ENCODE measurements around the gene OR13H1. TPM values are rescaled to one million over a fixed set of nuclear protein-coding genes. Genes with fewer than 3 reads are reported as not detected.
"Not testable (repeated sequence)": the region's sequence is repeated elsewhere in the genome, so short reads cannot be mapped to it uniquely, and the experiment has no call there.

The OR13H1 gene, protein sequence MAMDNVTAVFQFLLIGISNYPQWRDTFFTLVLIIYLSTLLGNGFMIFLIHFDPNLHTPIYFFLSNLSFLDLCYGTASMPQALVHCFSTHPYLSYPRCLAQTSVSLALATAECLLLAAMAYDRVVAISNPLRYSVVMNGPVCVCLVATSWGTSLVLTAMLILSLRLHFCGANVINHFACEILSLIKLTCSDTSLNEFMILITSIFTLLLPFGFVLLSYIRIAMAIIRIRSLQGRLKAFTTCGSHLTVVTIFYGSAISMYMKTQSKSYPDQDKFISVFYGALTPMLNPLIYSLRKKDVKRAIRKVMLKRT
- not detected for polyA plus RNA-seq

DNA sequence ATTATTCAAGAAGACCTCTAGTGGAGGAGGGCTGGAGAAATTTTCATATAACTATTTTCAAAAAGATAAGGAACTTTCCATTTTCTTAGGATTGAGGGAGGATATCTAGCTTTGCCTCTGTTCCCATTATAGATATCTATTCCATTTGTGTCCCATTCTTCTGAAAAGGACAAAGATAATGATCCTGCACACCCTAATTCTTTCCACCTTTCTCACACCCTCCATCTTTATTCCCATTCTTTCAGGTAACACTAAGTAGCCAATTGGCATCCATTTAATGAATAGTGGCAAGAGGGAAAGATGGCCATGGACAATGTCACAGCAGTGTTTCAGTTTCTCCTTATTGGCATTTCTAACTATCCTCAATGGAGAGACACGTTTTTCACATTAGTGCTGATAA lies at the start of gene OR13H1:
TSS of gene OR13H1 (plus strand) at position 301 of the 400 bp plus-strand sequence. CDS start at position 301, 0 bp downstream.
- 46 to 53% methylated on average over 1 of the region's 1 CpG for WGBS, 2 donors
- no peak within 1 kb of the TSS for H3K27ac ChIP-seq (ENCODE audit: low read depth in 2 of 2, low read length in 1 of 2)
- H3K4me3 ChIP-seq (ENCODE audit: low read depth in 1 of 2, low read length in 2 of 2), result no peak within 1 kb of the TSS
- H3K27me3 ChIP-seq (ENCODE audit: control insufficient read depth in 1 of 2, insufficient read depth in 2 of 2, low read length in 2 of 2), result peaks cover 0 to 4% of the 10 kb centered on the region in 2 donors
- no peaks in the 10 kb centered on the region for H3K9me3 ChIP-seq (ENCODE audit: control insufficient read depth in 2 of 2, insufficient read depth in 1 of 2, low read depth in 1 of 2, low read length in 1 of 2)
- H3K36me3 ChIP-seq (ENCODE audit: control insufficient read depth in 2 of 2, insufficient read depth in 2 of 2, low read length in 1 of 2), result no peaks in the 10 kb centered on the region
- no peaks in the 10 kb centered on the region for H3K4me1 ChIP-seq (ENCODE audit: control insufficient read depth in 2 of 2, insufficient read depth in 2 of 2, low read length in 1 of 2)

DNA sequence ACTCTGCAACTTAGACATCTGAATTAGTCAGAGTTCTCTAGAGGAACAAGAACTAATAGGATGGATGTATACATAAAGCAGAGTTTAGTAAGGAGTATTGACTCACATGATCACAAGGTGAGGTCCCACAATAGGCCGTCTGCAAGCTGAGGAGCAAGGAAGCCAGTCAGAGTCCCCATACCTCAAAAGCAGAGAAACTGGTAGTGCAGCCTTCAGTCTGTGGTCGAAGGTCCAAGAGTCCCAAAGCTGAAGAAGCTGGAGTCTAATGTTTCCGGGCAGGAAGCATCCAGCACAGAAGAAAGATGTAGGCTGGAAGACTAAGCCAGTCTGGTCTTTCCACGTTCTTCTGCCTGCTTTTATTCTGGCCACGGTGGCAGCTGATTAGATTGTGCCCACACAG lies 42.3 kb upstream of the OR13H1 start:
- H3K4me1 ChIP-seq (ENCODE audit: control insufficient read depth in 2 of 2, insufficient read depth in 2 of 2, low read length in 1 of 2); H3K4me3 ChIP-seq (ENCODE audit: low read depth in 1 of 2, low read length in 2 of 2); H3K27ac ChIP-seq (ENCODE audit: low read depth in 2 of 2, low read length in 1 of 2); H3K36me3 ChIP-seq (ENCODE audit: control insufficient read depth in 2 of 2, insufficient read depth in 2 of 2, low read length in 1 of 2); H3K9me3 ChIP-seq (ENCODE audit: control insufficient read depth in 2 of 2, insufficient read depth in 1 of 2, low read depth in 1 of 2, low read length in 1 of 2); H3K27me3 ChIP-seq (ENCODE audit: control insufficient read depth in 1 of 2, insufficient read depth in 2 of 2, low read length in 2 of 2): not testable (repeated sequence)
- 59 to 67% methylated on average over 5 of the region's 5 CpGs for WGBS, 2 donors

DNA sequence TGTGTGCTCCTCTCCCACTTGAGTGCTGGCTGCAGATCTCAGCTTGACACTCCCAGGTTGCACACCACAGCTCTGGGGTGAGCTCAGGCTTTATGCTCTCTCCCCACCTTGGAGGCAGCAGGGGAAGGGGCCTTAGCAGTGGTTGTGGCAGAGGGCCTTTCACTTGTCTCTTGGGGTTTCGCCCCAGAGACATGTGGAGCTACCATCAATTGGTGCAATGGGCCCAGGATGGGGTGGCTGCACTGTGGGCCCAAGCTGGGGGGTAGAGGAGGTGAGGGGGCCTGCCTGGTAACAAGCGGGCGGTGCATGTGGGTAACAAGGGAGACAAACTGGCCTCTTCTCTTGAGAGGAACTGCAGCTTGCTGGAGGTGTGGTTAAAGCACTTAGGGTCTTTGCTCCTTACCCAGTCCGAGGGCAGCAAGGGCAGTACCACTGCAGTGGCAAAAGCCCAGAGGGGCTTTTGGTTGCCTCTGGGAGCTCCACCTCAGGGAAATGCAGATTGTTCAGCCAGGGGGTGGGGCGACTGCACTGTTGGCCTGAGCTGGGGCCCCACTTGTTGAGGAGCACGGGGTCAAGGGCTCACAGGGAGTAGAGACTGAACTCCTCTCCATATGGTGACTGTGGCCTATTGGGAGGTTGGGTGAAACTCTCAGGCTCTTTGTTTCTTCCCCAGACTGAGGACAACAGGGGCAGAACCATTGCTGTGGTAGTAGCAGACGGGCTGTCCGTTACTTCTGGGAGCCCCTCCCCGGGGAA lies 30.5 kb upstream of the OR13H1 start:
- H3K36me3 ChIP-seq (ENCODE audit: control insufficient read depth in 2 of 2, insufficient read depth in 2 of 2, low read length in 1 of 2), result no peaks in the 10 kb centered on the region
- 75 to 88% methylated on average over 8 to 9 of the region's 9 CpGs for WGBS, 2 donors
- peaks cover 0 to 2% of the 10 kb centered on the region in 2 donors for H3K9me3 ChIP-seq (ENCODE audit: control insufficient read depth in 2 of 2, insufficient read depth in 1 of 2, low read depth in 1 of 2, low read length in 1 of 2)

DNA sequence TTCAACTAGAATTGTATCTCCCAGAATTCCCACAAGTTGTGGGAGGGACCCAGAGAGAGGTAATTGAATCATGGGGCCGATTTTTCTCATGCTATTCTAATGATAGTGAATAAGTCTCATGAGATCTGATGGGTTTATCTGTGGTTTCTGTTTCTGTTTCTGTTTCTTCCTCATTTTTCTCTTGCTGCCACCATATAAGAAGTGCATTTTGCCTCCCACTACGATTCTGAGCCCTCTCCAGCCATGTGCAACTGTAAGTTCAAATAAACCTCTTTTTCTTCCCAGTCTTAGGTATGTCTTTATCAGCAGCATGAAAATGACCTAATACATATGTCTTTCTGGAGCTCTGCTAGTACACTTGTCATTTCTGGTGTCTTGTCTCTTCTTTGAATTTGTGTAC lies 22.1 kb upstream of the OR13H1 start:
- no peak overlapping the region for H3K4me3 ChIP-seq (ENCODE audit: low read depth in 1 of 2, low read length in 2 of 2)

More for the DNA sequence above, 30.5 kb upstream of the OR13H1 start:
- Histone ChIP-seq H3K27me3 (ENCODE audit: control insufficient read depth in 1 of 2, insufficient read depth in 2 of 2, low read length in 2 of 2) (no peaks in the 10 kb centered on the region), H3K27ac (ENCODE audit: low read depth in 2 of 2, low read length in 1 of 2) (no peak overlapping the region), H3K4me3 (ENCODE audit: low read depth in 1 of 2, low read length in 2 of 2) (no peak overlapping the region), H3K4me1 (ENCODE audit: control insufficient read depth in 2 of 2, insufficient read depth in 2 of 2, low read length in 1 of 2) (no peaks in the 10 kb centered on the region)

DNA sequence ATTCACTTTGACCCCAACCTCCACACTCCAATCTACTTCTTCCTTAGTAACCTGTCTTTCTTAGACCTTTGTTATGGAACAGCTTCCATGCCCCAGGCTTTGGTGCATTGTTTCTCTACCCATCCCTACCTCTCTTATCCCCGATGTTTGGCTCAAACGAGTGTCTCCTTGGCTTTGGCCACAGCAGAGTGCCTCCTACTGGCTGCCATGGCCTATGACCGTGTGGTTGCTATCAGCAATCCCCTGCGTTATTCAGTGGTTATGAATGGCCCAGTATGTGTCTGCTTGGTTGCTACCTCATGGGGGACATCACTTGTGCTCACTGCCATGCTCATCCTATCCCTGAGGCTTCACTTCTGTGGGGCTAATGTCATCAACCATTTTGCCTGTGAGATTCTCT lies 344 bp downstream of the OR13H1 start:
- Histone ChIP-seq H3K9me3 (ENCODE audit: control insufficient read depth in 2 of 2, insufficient read depth in 1 of 2, low read depth in 1 of 2, low read length in 1 of 2) (no peaks in the 10 kb centered on the region), H3K4me1 (ENCODE audit: control insufficient read depth in 2 of 2, insufficient read depth in 2 of 2, low read length in 1 of 2) (no peaks in the 10 kb centered on the region), H3K4me3 (ENCODE audit: low read depth in 1 of 2, low read length in 2 of 2) (no peak overlapping the region), H3K27me3 (ENCODE audit: control insufficient read depth in 1 of 2, insufficient read depth in 2 of 2, low read length in 2 of 2) (peaks cover 0 to 4% of the 10 kb centered on the region in 2 donors), H3K36me3 (ENCODE audit: control insufficient read depth in 2 of 2, insufficient read depth in 2 of 2, low read length in 1 of 2) (no peaks in the 10 kb centered on the region), H3K27ac (ENCODE audit: low read depth in 2 of 2, low read length in 1 of 2) (no peak overlapping the region)
- WGBS, 2 donors, result 68 to 74% methylated on average over 4 of the region's 4 CpGs

More for the DNA sequence above, 22.1 kb upstream of the OR13H1 start:
- WGBS, 2 donors, result 47 to 53% methylated on average over 2 of the region's 2 CpGs
- H3K27me3 ChIP-seq (ENCODE audit: control insufficient read depth in 1 of 2, insufficient read depth in 2 of 2, low read length in 2 of 2), result no peaks in the 10 kb centered on the region
- no peak overlapping the region for H3K27ac ChIP-seq (ENCODE audit: low read depth in 2 of 2, low read length in 1 of 2)
- H3K36me3 ChIP-seq (ENCODE audit: control insufficient read depth in 2 of 2, insufficient read depth in 2 of 2, low read length in 1 of 2), result no peaks in the 10 kb centered on the region
- no peaks in the 10 kb centered on the region for H3K4me1 ChIP-seq (ENCODE audit: control insufficient read depth in 2 of 2, insufficient read depth in 2 of 2, low read length in 1 of 2)
- H3K9me3 ChIP-seq (ENCODE audit: control insufficient read depth in 2 of 2, insufficient read depth in 1 of 2, low read depth in 1 of 2, low read length in 1 of 2), result no peaks in the 10 kb centered on the region

DNA sequence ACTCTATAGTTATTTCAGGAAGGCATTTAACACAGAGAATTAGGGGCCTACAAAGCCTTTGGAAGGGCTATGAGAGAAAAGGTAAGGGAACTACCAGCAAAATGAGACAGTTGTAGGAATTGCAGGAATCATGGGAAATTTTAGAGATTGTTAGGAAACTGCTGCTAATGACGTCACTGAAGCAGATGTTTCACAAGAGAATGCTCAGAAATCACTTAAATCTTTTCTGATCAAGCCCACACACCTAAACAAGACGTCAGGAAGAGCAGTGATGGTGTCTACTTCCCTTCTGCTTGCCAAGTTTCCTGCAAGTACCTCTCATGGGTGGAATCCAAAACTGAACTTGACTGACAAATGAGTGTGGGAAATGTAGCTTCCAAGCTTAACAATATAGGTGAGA lies 5.1 kb downstream of the OR13H1 start:
- H3K9me3 ChIP-seq (ENCODE audit: control insufficient read depth in 2 of 2, insufficient read depth in 1 of 2, low read depth in 1 of 2, low read length in 1 of 2), result no peaks in the 10 kb centered on the region
- peaks cover 0 to 3% of the 10 kb centered on the region in 2 donors for H3K27me3 ChIP-seq (ENCODE audit: control insufficient read depth in 1 of 2, insufficient read depth in 2 of 2, low read length in 2 of 2)
- no peaks in the 10 kb centered on the region for H3K4me1 ChIP-seq (ENCODE audit: control insufficient read depth in 2 of 2, insufficient read depth in 2 of 2, low read length in 1 of 2)
- H3K36me3 ChIP-seq (ENCODE audit: control insufficient read depth in 2 of 2, insufficient read depth in 2 of 2, low read length in 1 of 2), result no peaks in the 10 kb centered on the region
- no peak overlapping the region for H3K27ac ChIP-seq (ENCODE audit: low read depth in 2 of 2, low read length in 1 of 2)
- 18 to 30% methylated on average over 2 of the region's 2 CpGs for WGBS, 2 donors
- no peak overlapping the region for H3K4me3 ChIP-seq (ENCODE audit: low read depth in 1 of 2, low read length in 2 of 2)

DNA sequence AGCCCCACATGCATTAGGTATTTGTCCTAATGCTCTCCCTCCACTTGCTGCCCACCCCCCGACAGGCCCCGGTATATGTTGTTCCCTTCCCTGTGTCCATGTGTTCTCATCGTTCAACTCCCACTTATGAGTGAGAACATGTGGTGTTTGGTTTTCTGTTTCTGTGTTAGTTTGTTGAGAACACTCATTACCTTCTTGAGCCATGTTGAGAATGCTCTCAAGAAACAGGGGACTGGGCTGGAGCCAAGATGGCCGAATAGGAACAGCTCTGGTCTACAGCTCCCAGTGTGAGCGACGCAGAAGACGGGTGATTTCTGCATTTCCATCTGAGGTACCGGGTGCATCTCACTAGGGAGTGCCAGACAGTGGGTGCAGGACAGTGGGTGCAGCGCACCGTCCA lies 8.6 kb downstream of the OR13H1 start:
- WGBS, 2 donors, result 83 to 87% methylated on average over 10 of the region's 10 CpGs
- H3K27ac ChIP-seq (ENCODE audit: low read depth in 2 of 2, low read length in 1 of 2); H3K4me3 ChIP-seq (ENCODE audit: low read depth in 1 of 2, low read length in 2 of 2); H3K9me3 ChIP-seq (ENCODE audit: control insufficient read depth in 2 of 2, insufficient read depth in 1 of 2, low read depth in 1 of 2, low read length in 1 of 2); H3K27me3 ChIP-seq (ENCODE audit: control insufficient read depth in 1 of 2, insufficient read depth in 2 of 2, low read length in 2 of 2); H3K36me3 ChIP-seq (ENCODE audit: control insufficient read depth in 2 of 2, insufficient read depth in 2 of 2, low read length in 1 of 2); H3K4me1 ChIP-seq (ENCODE audit: control insufficient read depth in 2 of 2, insufficient read depth in 2 of 2, low read length in 1 of 2): not testable (repeated sequence)

DNA sequence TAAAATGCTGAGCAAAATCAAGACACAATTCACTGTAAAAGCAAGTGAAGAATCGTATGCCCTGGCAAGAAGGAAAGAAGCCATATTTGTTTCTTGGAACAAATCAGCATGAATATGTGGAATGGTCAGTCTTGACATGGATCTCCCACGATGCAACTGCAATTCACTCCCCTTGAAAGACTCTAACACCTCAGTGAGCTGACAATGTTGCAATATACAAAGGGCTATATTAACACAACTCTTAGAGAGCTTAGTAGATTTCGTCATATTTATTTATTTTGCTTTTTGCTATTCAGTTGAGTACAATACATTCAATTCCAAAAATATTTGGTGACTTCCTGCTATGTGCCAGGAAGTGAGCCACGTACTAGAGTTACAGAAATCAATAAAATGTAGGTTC lies 14.7 kb downstream of the OR13H1 start:
- no peaks in the 10 kb centered on the region for H3K9me3 ChIP-seq (ENCODE audit: control insufficient read depth in 2 of 2, insufficient read depth in 1 of 2, low read depth in 1 of 2, low read length in 1 of 2)
- H3K36me3 ChIP-seq (ENCODE audit: control insufficient read depth in 2 of 2, insufficient read depth in 2 of 2, low read length in 1 of 2), result no peaks in the 10 kb centered on the region
- H3K4me3 ChIP-seq (ENCODE audit: low read depth in 1 of 2, low read length in 2 of 2), result no peak overlapping the region
- WGBS, 2 donors, result 67 to 68% methylated on average over 4 of the region's 4 CpGs
- H3K4me1 ChIP-seq (ENCODE audit: control insufficient read depth in 2 of 2, insufficient read depth in 2 of 2, low read length in 1 of 2), result no peaks in the 10 kb centered on the region
- H3K27me3 ChIP-seq (ENCODE audit: control insufficient read depth in 1 of 2, insufficient read depth in 2 of 2, low read length in 2 of 2), result no peaks in the 10 kb centered on the region
- no peak overlapping the region for H3K27ac ChIP-seq (ENCODE audit: low read depth in 2 of 2, low read length in 1 of 2)

DNA sequence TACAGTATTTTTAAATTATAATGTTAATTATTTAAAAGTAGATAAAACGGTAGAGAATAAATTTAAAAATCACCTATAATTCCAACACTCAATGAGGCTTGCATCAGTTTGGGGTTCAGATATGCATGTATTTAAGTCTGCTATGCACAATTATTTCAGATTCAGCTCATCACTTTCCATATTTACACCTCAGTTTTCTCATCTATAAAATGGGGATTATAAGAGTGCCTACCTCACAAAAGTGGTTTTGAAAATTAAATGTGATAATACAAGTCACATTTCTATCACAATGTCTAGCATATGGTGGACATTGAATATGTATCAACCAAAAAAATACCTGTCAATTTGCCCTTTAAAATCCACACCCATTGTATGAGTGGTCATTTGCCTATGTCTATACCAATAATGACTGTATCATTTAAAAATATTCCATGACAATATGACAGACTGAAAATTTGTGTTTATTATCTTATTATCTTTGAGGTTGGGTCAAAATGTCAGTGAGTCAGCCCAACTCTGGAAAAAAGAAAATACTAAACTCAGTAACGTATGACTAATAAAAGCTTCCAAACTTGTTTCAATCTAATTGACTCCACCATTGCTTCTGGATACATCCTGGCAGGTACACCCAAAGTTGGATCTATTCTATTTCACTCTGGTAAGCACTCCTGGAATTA lies 20.8 kb downstream of the OR13H1 start:
- H3K4me3 ChIP-seq (ENCODE audit: low read depth in 1 of 2, low read length in 2 of 2), result no peak overlapping the region
- no peaks in the 10 kb centered on the region for H3K4me1 ChIP-seq (ENCODE audit: control insufficient read depth in 2 of 2, insufficient read depth in 2 of 2, low read length in 1 of 2)
- H3K27ac ChIP-seq (ENCODE audit: low read depth in 2 of 2, low read length in 1 of 2), result no peak overlapping the region
- no peaks in the 10 kb centered on the region for H3K36me3 ChIP-seq (ENCODE audit: control insufficient read depth in 2 of 2, insufficient read depth in 2 of 2, low read length in 1 of 2)
- WGBS, 2 donors, result 57 to 72% methylated on average over 2 of the region's 2 CpGs
- H3K9me3 ChIP-seq (ENCODE audit: control insufficient read depth in 2 of 2, insufficient read depth in 1 of 2, low read depth in 1 of 2, low read length in 1 of 2), result no peaks in the 10 kb centered on the region
- H3K27me3 ChIP-seq (ENCODE audit: control insufficient read depth in 1 of 2, insufficient read depth in 2 of 2, low read length in 2 of 2), result peaks cover 0 to 4% of the 10 kb centered on the region in 2 donors
